NCI-H82 treated with DMSO at 0.1 percent for 48 hours (cell line): ENCODE results near the gene PIF1.
"Not testable (repeated sequence)": the region's sequence is repeated elsewhere in the genome, so short reads cannot be mapped to it uniquely, and the experiment has no call there.

Experiments used
- DNase-seq: peaks from one replicate; lab custom pipeline; 2025; ENCODE audit not compliant: unreplicated experiment; lab: John Stamatoyannopoulos, UW

Gene PIF1

GRCh38 chr15:64847876-64848716 is 22.6 kb upstream of the PIF1 start:
- no peak for DNase-seq

GRCh38 chr15:64847448-64847847 is 22.0 kb upstream of the PIF1 start:
- DNase-seq, result no peak

- DNase-seq, result no peak
These were observed 21.6 kb upstream of the PIF1 start for GRCh38 chr15:64847016-64847415.

- no peak for DNase-seq
These were observed 20.6 kb upstream of the PIF1 start for GRCh38 chr15:64845831-64846595.

- no peak for DNase-seq
These were observed 19.8 kb upstream of the PIF1 start for GRCh38 chr15:64845183-64845611.

- no peak for DNase-seq
These were observed 19.2 kb upstream of the PIF1 start for GRCh38 chr15:64844576-64845145.

GRCh38 chr15:64843991-64844390 is 18.5 kb upstream of the PIF1 start:
- DNase-seq, result no peak

GRCh38 chr15:64842986-64843561 is 17.6 kb upstream of the PIF1 start:
- no peak for DNase-seq

GRCh38 chr15:64842096-64842939 is 16.9 kb upstream of the PIF1 start:
- DNase-seq, result no peak

GRCh38 chr15:64841344-64842095 is 16.1 kb upstream of the PIF1 start, which contains the start of gene PLEKHO2:
Gene PLEKHO2, plus strand, starts transcription at chr15:64841915. Its CDS starts 102 bp downstream, at chr15:64842017.
- peak; percentile 89 for DNase-seq

GRCh38 chr15:64841060-64841343 is 15.6 kb upstream of the PIF1 start:
- no peak for DNase-seq

GRCh38 chr15:64837502-64837901 is 12.1 kb upstream of the PIF1 start:
- DNase-seq, result no peak

- DNase-seq, result no peak
These were observed 10.6 kb upstream of the PIF1 start for GRCh38 chr15:64836023-64836536.

GRCh38 chr15:64833690-64834089 is 8.2 kb upstream of the PIF1 start:
- DNase-seq, result no peak

- no peak for DNase-seq
These were observed 3.5 kb upstream of the PIF1 start for GRCh38 chr15:64828985-64829384.

- no peak for DNase-seq
These were observed 467 bp downstream of the PIF1 start for GRCh38 chr15:64824929-64825430.

GRCh38 chr15:64816452-64816851 is 9.0 kb downstream of the PIF1 start:
- no peak for DNase-seq

GRCh38 chr15:64814965-64815364 is 10.5 kb downstream of the PIF1 start:
- DNase-seq, result not testable (repeated sequence)

- not testable (repeated sequence) for DNase-seq
These were observed 11.2 kb downstream of the PIF1 start for GRCh38 chr15:64814283-64814682.

GRCh38 chr15:64813075-64813474 is 12.4 kb downstream of the PIF1 start:
- no peak for DNase-seq
